ENCODE results near the gene ESPNL.
A peak's percentile ranks its signal among the peaks of the same experiment; 100 is the strongest.
"Not testable (repeated sequence)": the region's sequence is repeated elsewhere in the genome, so short reads cannot be mapped to it uniquely, and the experiment has no call there.

The ESPNL gene

GRCh38 chr2:238108423-238109183 is 8.5 kb downstream of the ESPNL start:
- H3K27me3 ChIP-seq, result no peaks in the 10 kb centered on the region
- H3K4me3 ChIP-seq, result no peak overlapping the region
- peaks cover 0 to 7% (median 0%) of the 10 kb centered on the region in 3 donors for H3K9me3 ChIP-seq
- H3K36me3 ChIP-seq, result no peaks in the 10 kb centered on the region
- intact Hi-C loops (cut with DNase I; ENCODE audit: low total_unique reads), result no loop called here
- peaks cover 0 to 4% (median 0%) of the 10 kb centered on the region in 4 donors for H3K4me1 ChIP-seq
- TF ChIP-seq, protein P1, sequence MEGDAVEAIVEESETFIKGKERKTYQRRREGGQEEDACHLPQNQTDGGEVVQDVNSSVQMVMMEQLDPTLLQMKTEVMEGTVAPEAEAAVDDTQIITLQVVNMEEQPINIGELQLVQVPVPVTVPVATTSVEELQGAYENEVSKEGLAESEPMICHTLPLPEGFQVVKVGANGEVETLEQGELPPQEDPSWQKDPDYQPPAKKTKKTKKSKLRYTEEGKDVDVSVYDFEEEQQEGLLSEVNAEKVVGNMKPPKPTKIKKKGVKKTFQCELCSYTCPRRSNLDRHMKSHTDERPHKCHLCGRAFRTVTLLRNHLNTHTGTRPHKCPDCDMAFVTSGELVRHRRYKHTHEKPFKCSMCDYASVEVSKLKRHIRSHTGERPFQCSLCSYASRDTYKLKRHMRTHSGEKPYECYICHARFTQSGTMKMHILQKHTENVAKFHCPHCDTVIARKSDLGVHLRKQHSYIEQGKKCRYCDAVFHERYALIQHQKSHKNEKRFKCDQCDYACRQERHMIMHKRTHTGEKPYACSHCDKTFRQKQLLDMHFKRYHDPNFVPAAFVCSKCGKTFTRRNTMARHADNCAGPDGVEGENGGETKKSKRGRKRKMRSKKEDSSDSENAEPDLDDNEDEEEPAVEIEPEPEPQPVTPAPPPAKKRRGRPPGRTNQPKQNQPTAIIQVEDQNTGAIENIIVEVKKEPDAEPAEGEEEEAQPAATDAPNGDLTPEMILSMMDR (IDR thresholded peaks at IDR 0.05), result no peak
- peak; percentile 15 to 58 for DNase-seq
- H3K27ac ChIP-seq, result no peak overlapping the region

DNA sequence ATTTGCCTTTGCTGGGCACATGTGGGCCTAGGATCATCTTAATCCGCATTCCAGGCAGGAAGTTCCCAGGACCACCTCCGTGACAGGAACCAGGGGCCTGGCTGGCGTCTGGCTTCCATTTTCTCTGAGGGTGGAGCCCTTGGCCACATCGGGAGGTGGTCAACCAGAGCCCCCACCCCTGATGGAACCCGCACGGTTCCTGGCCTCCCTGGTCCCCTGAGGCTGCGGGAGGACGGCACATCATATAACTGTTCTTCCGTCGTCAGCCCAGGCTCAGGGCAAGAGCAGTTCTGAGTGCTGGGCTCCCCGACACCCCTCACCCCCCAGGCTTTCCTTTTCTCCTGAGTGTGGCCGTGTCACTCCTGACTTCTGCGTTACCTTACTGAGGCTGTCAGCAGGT is 13.5 kb downstream of the ESPNL start:
- Histone ChIP-seq H3K36me3 (no peaks in the 10 kb centered on the region), H3K4me1 (peaks cover 0 to 4% (median 0%) of the 10 kb centered on the region in 4 donors), H3K27ac (no peak overlapping the region), H3K27me3 (peaks cover 0 to 40% of the 10 kb centered on the region in 2 donors), H3K9me3 (peaks cover 0 to 7% (median 0%) of the 10 kb centered on the region in 3 donors), H3K4me3 (no peak overlapping the region)
- peak in 1 of 2 donors; percentile 38 for DNase-seq
- TF ChIP-seq, protein P1 (IDR thresholded peaks at IDR 0.05), result no peak
- intact Hi-C loops (cut with DNase I; ENCODE audit: low total_unique reads), result no loop called here

DNA sequence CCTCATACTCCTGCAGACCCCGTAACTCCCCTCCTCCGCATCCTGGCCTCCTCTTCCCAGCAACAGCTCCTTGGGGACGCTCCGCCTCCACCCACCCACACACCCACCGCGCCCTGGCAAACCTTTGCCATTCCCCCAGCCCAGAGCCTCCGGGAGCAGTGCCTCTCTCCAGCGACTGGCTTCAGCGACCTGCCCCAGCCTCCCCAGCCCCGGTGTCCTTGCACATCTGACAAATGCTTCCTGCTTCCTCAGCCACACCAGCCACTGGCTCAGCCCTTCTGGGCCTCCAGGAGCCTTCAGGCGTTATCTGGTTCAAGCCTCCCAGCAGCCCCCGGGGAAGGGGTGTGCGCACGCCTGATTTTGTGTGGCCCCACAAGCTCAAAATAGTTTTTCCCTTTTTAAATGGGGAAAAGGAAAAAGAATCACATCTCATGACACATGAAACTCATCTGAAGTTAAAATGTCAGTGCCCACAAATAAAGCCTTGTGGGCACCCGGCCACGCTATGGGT is 14.2 kb downstream of the ESPNL start:
- intact Hi-C loops (cut with DNase I; ENCODE audit: low total_unique reads), result no loop called here
- H3K4me3 ChIP-seq, result no peak overlapping the region
- H3K36me3 ChIP-seq, result no peaks in the 10 kb centered on the region
- H3K27me3 ChIP-seq, result peaks cover 0 to 40% of the 10 kb centered on the region in 2 donors
- TF ChIP-seq, protein P1 (IDR thresholded peaks at IDR 0.05), result no peak
- DNase-seq, result peak in 1 of 2 donors; percentile 55
- no peaks in the 10 kb centered on the region for H3K4me1 ChIP-seq
- no peak overlapping the region for H3K27ac ChIP-seq
- peaks cover 0 to 7% (median 0%) of the 10 kb centered on the region in 3 donors for H3K9me3 ChIP-seq

DNA sequence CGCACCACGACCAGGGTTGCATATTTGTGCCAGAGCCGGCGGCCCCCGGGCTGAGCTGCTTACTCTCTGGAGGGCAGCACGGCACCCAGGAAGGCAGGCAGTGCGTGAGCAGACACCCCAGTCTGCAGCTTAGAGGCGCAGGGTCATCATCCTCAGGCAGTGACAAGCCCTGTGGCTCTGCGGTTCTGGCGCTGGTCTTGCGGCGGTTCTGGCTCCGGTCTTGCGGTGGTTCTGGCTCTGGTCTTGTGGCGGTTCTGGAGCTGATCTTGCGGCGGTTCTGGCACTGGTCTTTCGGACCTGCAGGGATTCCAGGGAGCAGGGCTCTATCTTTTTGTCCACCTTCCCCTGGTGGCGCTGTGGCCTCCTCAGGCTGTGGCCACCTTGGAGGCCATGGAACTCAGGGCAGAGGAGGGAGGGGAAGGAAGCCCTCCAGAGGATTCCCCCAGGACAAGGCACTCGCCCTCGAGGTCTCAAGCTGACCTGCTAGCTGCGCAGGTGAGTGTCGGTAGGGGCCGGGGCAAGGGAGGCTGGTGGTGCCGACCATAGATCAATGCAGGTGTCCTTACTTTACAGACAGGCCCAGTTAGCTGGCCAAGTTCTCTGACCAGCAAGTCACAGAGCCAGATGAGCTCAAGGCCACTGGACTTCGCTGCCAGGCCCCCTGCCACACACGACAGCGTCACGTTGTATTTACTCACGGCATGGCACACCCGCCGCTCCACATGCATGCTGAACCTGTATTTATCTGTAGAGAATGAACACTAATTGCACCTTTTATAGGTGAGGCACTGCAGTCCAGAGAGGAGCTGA is 14.9 kb downstream of the ESPNL start:
- Histone ChIP-seq H3K27ac (no peak overlapping the region), H3K4me1 (no peaks in the 10 kb centered on the region), H3K36me3 (no peaks in the 10 kb centered on the region), H3K9me3 (peaks cover 0 to 7% (median 0%) of the 10 kb centered on the region in 3 donors), H3K27me3 (peaks cover 0 to 41% of the 10 kb centered on the region in 2 donors), H3K4me3 (no peak overlapping the region)
- DNase-seq, result peak in 1 of 2 donors; percentile 42
- intact Hi-C loops (cut with DNase I; ENCODE audit: low total_unique reads), result no loop called here
- TF ChIP-seq, protein P1 (IDR thresholded peaks at IDR 0.05), result no peak

GRCh38 chr2:238115709-238116108 is 15.6 kb downstream of the ESPNL start:
- H3K27ac ChIP-seq; H3K9me3 ChIP-seq; intact Hi-C loops (cut with DNase I; ENCODE audit: low total_unique reads); H3K4me3 ChIP-seq; DNase-seq; H3K36me3 ChIP-seq; H3K4me1 ChIP-seq: not testable (repeated sequence)
- H3K27me3 ChIP-seq, result peaks cover 0 to 48% of the 10 kb centered on the region in 2 donors
